ENCODE measurements around the gene PLEKHA6.

The PLEKHA6 gene

DNA sequence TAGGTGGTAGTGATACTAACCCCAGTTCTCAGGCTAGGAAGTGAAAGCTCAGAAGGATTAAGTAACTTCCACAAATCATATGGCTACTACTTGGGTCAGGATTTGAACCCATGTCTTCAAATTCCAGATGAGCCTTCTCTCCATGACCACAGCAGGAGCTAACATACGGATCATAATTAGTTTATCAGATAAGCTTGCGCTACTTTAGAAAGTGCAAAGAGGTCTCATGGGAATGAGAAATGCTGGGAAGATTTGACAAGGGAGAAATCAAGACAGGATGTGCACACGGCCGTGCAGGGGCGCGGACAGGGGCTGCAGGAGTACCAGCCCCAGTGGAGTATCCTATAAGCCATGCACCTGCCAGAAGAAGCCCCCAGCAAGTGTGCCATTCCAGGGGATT is 5.2 kb downstream of the PLEKHA6 start:
- DNase-seq (ENCODE audit: low spot score), result no peak

GRCh38 chr1:204353213-204353910 is 6.4 kb downstream of the PLEKHA6 start:
- DNase-seq (ENCODE audit: low spot score), result no peak

DNA sequence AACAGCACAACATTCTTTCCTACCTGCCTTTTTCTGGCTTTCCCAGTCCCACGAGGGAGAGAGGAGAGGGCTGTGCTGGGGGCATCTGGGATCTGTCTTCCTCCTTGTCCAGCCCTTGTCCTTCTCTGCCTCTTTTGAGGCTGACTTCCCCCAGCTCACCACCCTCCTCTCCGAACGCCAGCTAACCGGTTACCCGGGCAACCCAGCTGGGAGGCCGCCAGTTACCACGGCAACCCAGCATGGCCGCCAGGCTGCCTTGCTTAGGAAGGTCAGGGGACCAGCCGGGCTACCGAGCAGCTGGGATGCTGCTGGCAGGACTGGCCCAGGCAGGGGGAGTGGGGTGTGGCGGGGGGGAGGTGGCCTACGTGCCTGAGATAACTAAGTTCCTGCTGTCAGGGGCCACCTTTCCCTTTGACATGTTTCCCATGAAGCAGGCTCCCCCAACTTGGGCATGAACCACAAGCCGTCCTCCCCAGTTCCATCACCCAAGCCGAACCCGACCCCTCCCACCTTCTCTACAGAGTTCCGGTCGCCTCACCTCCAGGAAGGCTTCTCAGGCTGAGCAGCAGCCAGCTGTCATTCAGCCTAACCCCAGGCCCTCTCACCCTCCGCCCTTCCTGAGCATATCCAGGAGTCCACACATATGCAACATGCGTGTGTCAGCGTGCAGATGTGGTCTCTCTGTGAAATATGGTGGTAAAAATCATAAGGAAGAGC is 8.7 kb downstream of the PLEKHA6 start:
- peak; percentile 91 for DNase-seq (ENCODE audit: low spot score)

- DNase-seq (ENCODE audit: low spot score), result no peak
Measured at GRCh38 chr1:204350312-204350711, 9.4 kb downstream of the PLEKHA6 start.

DNA sequence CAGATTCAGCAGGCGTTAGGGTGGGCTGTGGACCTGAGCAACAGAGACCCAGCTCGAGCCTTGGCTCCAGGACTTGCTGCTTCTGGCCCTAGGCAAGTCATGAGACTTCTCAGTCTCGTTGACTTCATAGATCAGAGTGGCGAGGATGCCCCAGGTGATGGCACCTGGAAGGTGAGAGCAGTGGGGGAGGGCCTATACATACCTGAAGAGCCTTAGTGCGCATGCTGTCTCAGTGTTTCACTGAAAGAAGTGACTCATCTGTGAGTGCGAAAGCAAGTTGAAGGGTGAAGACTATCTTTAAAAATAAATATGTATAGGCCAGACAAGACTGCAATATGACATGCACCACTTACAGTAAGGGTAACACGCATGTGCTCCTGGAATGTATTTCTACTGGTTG is 10.1 kb downstream of the PLEKHA6 start:
- DNase-seq (ENCODE audit: low spot score), result no peak

DNA sequence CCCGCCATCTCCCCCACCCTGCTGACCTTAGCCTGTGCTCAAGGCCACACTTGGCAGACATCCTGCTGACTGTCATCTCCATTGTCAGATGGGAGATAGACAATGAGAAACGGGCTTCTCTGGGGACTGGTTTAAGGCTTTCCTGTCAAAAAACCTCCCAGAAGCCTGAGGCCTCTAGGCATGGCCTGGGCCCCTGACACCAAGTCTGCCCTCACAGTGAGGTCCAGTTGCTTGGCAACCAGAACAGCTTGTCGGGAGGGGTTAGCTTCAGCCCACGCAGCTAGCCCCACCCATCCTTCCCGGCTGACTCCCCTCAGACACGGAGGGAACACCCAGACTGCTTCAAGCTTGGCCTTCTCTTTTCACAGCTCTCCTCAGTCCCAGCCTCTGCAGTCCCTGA is 11.0 kb downstream of the PLEKHA6 start:
- DNase-seq (ENCODE audit: low spot score), result peak; percentile 74

DNA sequence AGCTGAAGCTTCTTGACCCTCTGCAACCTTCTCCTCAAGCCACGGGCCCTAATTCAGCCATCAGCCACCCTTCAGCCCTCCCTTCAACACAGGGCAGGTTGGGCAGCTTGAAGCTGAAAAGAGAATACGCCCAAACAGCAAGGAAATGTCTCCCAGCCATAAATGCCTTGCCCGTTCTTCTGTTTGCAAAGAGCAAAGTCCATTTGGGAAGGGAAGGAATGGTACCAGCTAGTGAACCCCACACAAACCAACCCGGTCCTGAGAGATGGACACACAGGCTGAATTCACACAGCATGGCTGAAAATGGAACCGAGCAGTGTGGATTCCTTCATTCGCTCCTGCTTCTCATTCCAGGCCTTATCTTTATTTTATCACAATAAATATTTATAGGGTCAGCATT is 11.5 kb downstream of the PLEKHA6 start:
- DNase-seq (ENCODE audit: low spot score), result no peak

DNA sequence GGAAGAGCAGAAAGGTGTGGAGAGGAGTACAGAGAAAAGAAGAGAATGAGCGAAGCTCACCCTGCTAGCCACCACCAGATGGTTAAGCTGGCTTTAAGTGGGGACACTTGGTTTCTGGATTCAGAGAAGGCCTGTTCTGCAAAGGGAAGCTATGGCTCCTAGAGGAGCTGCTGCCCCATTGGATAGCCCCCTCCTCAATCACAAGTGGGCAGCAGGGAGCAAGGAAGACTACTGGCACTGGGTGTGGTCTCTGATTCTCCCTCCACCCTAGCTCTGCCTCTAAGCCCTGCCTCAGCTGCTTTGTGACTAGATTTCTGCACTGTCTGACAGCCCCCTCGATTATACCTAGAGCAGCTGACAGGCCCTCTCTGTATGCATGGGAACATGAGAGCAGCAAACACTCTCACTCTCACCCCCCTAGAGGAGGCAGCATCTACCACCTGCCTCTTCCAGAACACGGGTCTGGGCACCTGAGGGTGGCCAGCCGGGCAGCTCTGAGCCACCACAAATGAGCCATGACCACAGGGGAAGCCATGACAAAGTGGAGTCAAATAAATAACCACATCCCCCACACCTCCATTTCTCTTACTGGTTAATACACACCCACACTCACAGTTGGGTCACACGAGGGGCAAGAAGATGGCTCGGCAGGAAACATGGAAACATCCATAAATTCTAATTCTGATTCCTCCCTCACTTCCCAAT is 13.6 kb downstream of the PLEKHA6 start:
- DNase-seq (ENCODE audit: low spot score), result no peak

GRCh38 chr1:204345438-204345841 is 14.3 kb downstream of the PLEKHA6 start:
- no peak for DNase-seq (ENCODE audit: low spot score)

GRCh38 chr1:204344665-204345355 is 14.9 kb downstream of the PLEKHA6 start:
- DNase-seq (ENCODE audit: low spot score), result no peak

- no peak for DNase-seq (ENCODE audit: low spot score)
Measured at GRCh38 chr1:204343802-204344201, 15.9 kb downstream of the PLEKHA6 start.

- DNase-seq (ENCODE audit: low spot score), result no peak
Measured at GRCh38 chr1:204343247-204343646, 16.5 kb downstream of the PLEKHA6 start.

- no peak for DNase-seq (ENCODE audit: low spot score)
Measured at GRCh38 chr1:204342310-204342709, 17.4 kb downstream of the PLEKHA6 start.

- peak; percentile 49 for DNase-seq (ENCODE audit: low spot score)
Measured at GRCh38 chr1:204341380-204341779, 18.3 kb downstream of the PLEKHA6 start.

DNA sequence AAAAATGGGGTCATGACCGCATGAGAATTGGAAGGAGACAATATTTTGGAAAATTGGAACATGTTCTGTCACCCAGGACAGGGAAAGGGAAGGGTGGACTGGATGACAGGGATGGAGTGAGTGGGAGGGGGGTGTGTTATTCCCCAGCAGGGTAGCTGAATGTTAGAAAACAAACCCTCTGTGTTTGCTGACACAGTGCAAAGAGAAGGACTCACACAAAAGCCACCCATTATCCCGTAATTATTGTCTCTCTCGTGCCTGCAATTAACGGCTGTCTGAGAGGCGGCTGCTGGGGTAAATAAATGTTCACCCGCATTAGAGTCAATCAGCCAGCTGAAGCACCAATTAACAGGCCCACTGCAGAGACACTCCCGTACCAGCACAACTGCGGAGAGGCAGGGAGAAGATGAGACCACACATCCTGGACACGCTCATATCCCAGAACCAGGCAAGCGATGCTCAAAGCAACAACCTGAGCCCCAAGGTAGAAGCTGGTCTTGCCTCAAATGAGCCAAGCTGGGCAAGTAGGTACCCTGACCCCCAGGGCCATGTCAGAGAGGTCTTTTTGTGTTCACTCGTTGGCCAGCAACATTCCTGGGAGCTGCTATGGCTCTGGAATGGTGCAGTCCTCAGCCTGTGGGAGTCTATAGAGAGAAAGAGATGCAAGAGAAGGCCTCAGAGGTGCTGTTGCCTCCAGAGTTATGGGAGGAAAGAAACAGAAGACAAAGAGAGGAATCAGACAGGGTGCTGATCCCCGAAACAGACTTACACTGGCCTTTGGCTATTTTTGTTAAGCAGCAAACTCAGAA is 19.4 kb downstream of the PLEKHA6 start:
- DNase-seq (ENCODE audit: low spot score), result no peak

DNA sequence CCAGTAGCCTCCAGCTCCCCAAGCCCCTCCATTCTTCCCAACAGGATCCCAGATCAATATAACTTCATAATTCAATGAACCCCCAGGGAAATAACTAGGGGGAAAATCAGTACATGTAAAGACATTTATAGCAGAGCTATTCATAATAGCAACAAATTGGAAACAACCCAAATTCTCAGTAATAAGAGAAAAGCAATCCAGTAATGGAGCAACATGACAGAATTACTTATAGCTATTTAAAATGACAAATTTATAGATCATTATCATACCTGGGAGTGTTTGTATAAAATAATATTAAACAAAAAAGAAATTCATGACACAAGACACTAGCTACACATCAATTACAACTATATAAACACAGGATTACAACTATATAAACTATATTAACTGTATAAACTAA is 20.2 kb downstream of the PLEKHA6 start:
- DNase-seq (ENCODE audit: low spot score), result no peak

DNA sequence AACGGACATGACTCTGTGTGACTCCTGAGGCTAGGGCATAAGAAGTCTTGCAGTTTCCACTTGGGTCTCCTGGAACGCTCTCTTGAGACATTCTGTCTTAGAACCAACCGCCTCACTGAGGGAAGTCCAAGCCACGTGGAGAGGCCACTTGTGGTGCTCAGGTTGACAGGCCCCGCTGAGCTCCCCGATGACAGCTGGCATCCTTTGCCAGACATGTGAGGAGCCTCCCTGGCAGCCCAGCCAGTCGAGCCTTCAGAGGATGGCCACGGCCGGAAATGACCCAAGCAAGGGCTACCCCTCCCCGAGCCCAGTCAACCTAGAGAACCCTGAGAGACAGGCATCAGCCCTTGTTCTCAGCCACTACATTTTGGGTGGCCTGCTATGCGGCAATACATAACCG is 20.7 kb downstream of the PLEKHA6 start:
- DNase-seq (ENCODE audit: low spot score), result no peak

DNA sequence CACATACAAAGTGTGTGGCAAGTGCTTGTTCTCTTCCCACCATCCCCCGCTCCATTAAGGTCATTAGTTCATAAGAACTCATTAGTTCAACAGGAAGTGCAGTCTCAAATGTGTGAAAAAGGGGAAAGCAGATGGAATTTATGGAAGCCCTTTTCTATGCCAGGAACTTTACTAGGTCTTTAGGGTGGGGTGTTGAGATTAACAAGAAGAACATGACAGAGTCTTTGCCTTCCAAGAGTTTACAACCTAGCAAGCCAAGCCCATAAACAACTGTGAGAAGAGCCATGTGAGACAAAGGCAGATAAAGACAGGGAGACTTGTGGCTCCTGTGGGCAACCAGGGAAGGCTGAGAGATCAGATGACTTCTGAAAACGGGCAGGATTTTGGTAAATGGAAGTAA is 21.4 kb downstream of the PLEKHA6 start:
- no peak for DNase-seq (ENCODE audit: low spot score)

DNA sequence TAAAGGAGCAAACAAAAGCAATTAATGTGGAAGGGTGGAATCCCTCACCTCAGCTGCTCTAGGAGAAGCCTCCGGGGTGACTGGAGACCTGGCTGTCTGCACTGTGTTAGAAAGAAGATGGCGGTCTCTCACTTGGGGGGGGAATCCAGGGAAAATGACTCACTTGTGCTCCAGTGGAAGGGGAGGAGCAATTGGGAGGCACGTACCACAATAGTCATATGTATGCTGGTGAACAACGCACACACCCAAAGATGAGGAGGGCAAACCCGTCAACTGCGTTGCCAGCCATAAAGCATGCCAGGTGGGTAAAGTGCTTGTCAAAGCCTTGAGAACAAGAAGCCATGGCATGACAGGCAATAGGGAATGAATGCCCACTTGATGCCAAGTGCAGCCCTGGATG is 22.1 kb downstream of the PLEKHA6 start:
- DNase-seq (ENCODE audit: low spot score), result no peak

GRCh38 chr1:204337036-204337429 is 22.7 kb downstream of the PLEKHA6 start:
- no peak for DNase-seq (ENCODE audit: low spot score)

DNA sequence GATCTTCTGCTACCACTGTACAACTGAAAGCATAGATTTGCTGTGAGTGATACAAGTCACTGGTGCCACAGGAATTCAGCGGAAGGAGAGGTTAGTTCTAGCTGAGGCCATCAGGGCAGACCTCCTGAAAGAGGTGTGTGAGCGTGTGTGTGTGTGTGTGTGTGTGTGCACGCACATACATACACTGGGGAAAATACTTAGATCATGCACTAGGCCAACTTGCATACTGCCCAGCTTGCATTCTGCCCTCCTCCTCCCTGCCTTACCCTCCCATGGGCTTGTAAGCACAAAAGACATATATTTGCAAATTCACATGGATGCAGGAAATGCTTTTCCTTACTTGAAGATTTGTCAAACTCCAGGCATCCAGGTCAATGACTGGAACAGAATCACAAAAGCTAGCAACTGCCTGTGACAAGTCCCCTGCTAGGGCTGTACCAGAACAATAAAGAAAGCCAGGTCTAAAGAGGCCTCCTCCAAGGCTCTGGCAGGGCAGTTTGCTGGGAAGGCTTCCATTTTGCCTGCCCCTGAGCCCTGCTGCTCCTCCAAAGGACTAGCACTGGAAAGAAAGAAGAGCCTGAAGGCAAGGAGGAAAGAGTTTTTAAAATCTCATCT is 23.2 kb downstream of the PLEKHA6 start:
- DNase-seq (ENCODE audit: low spot score), result no peak

All from AG08396 (cell line).